ENCODE results near the gene ADCY2. TPM values are rescaled to one million over a fixed set of nuclear protein-coding genes. Genes with fewer than 3 reads are reported as not detected.
A peak's percentile ranks its signal among the peaks of the same experiment; 100 is the strongest.

The ADCY2 gene
- total and polyA plus RNA-seq, 4 donors, result 0.56 to 9.3 (median 6.7) TPM

- Histone ChIP-seq H3K27ac (ENCODE audit: low read depth in 1 of 2, low read length in 2 of 2) (no peak overlapping the region), H3K36me3 (ENCODE audit: control insufficient read depth in 1 of 2, insufficient read depth in 2 of 2, low read length in 1 of 2) (no peaks in the 10 kb centered on the region), H3K4me3 (ENCODE audit: low read length in 2 of 2) (no peak overlapping the region), H3K9me3 (ENCODE audit: control insufficient read depth, low read length) (no peaks in the 10 kb centered on the region), H3K4me1 (ENCODE audit: control insufficient read depth in 1 of 2, insufficient read depth in 2 of 2, low read length in 2 of 2) (peaks cover 0 to 3% of the 10 kb centered on the region in 2 donors), H3K27me3 (ENCODE audit: control insufficient read depth in 1 of 2, insufficient read depth in 2 of 2, low read length in 1 of 2) (no peaks in the 10 kb centered on the region)
- ATAC-seq (ENCODE audit: low FRiP score), result peak; percentile 30
- no peak for DNase-seq
- intact Hi-C loops (cut with DNase I), result no loop called here
- 83 to 89% methylated on average over 1 of the region's 1 CpG for WGBS, 2 donors
Observed at GRCh38 chr5:7852542-7852941, 456.6 kb downstream of the ADCY2 start.

- no peak for DNase-seq
- 91 to 96% methylated on average over 2 of the region's 2 CpGs for WGBS, 2 donors
Observed at GRCh38 chr5:7852988-7853387, 457.1 kb downstream of the ADCY2 start.

GRCh38 chr5:7855611-7856010 lies 459.7 kb downstream of the ADCY2 start:
- H3K27ac ChIP-seq (ENCODE audit: low read depth in 1 of 2, low read length in 2 of 2), result no peak overlapping the region
- no peaks in the 10 kb centered on the region for H3K9me3 ChIP-seq (ENCODE audit: control insufficient read depth, low read length)
- ATAC-seq (ENCODE audit: low FRiP score), result no peak
- H3K4me3 ChIP-seq (ENCODE audit: low read length in 2 of 2), result no peak overlapping the region
- intact Hi-C loops (cut with DNase I), result no loop called here
- H3K36me3 ChIP-seq (ENCODE audit: control insufficient read depth in 1 of 2, insufficient read depth in 2 of 2, low read length in 1 of 2), result peaks cover 4 to 5% of the 10 kb centered on the region in 2 donors
- peaks cover 0 to 3% of the 10 kb centered on the region in 2 donors for H3K4me1 ChIP-seq (ENCODE audit: control insufficient read depth in 1 of 2, insufficient read depth in 2 of 2, low read length in 2 of 2)
- WGBS, 2 donors, result 52 to 55% methylated on average over 3 of the region's 3 CpGs
- no peak for DNase-seq
- no peaks in the 10 kb centered on the region for H3K27me3 ChIP-seq (ENCODE audit: control insufficient read depth in 1 of 2, insufficient read depth in 2 of 2, low read length in 1 of 2)

More at GRCh38 chr5:7852988-7853387, 457.1 kb downstream of the ADCY2 start:
- no peak for ATAC-seq (ENCODE audit: low FRiP score)
- Histone ChIP-seq H3K36me3 (ENCODE audit: control insufficient read depth in 1 of 2, insufficient read depth in 2 of 2, low read length in 1 of 2) (no peaks in the 10 kb centered on the region), H3K4me1 (ENCODE audit: control insufficient read depth in 1 of 2, insufficient read depth in 2 of 2, low read length in 2 of 2) (peaks cover 0 to 3% of the 10 kb centered on the region in 2 donors), H3K27ac (ENCODE audit: low read depth in 1 of 2, low read length in 2 of 2) (no peak overlapping the region), H3K4me3 (ENCODE audit: low read length in 2 of 2) (no peak overlapping the region), H3K27me3 (ENCODE audit: control insufficient read depth in 1 of 2, insufficient read depth in 2 of 2, low read length in 1 of 2) (no peaks in the 10 kb centered on the region), H3K9me3 (ENCODE audit: control insufficient read depth, low read length) (no peaks in the 10 kb centered on the region)
- intact Hi-C loops (cut with DNase I), result no loop called here

GRCh38 chr5:7856855-7857254 lies 460.9 kb downstream of the ADCY2 start:
- no peaks in the 10 kb centered on the region for H3K27me3 ChIP-seq (ENCODE audit: control insufficient read depth in 1 of 2, insufficient read depth in 2 of 2, low read length in 1 of 2)
- H3K36me3 ChIP-seq (ENCODE audit: control insufficient read depth in 1 of 2, insufficient read depth in 2 of 2, low read length in 1 of 2), result peaks cover 5% of the 10 kb centered on the region in 2 donors
- DNase-seq (no peak), ATAC-seq (ENCODE audit: low FRiP score) (no peak)
- H3K9me3 ChIP-seq (ENCODE audit: control insufficient read depth, low read length), result no peaks in the 10 kb centered on the region
- no peak overlapping the region for H3K4me3 ChIP-seq (ENCODE audit: low read length in 2 of 2)
- WGBS, 2 donors, result 90 to 95% methylated on average over 2 of the region's 2 CpGs
- peaks cover 0 to 3% of the 10 kb centered on the region in 2 donors for H3K4me1 ChIP-seq (ENCODE audit: control insufficient read depth in 1 of 2, insufficient read depth in 2 of 2, low read length in 2 of 2)
- intact Hi-C loops (cut with DNase I), result no loop called here
- H3K27ac ChIP-seq (ENCODE audit: low read depth in 1 of 2, low read length in 2 of 2), result no peak overlapping the region

GRCh38 chr5:7857361-7857760 lies 461.4 kb downstream of the ADCY2 start:
- H3K4me1 ChIP-seq (ENCODE audit: control insufficient read depth in 1 of 2, insufficient read depth in 2 of 2, low read length in 2 of 2), result peaks cover 0 to under 1% of the 10 kb centered on the region in 2 donors
- no peaks in the 10 kb centered on the region for H3K9me3 ChIP-seq (ENCODE audit: control insufficient read depth, low read length)
- H3K4me3 ChIP-seq (ENCODE audit: low read length in 2 of 2), result no peak overlapping the region
- no peaks in the 10 kb centered on the region for H3K27me3 ChIP-seq (ENCODE audit: control insufficient read depth in 1 of 2, insufficient read depth in 2 of 2, low read length in 1 of 2)
- 78 to 81% methylated on average over 5 of the region's 5 CpGs for WGBS, 2 donors
- H3K36me3 ChIP-seq (ENCODE audit: control insufficient read depth in 1 of 2, insufficient read depth in 2 of 2, low read length in 1 of 2), result peaks cover 6 to 10% of the 10 kb centered on the region in 2 donors
- intact Hi-C loops (cut with DNase I), result no loop called here
- ATAC-seq (ENCODE audit: low FRiP score) (no peak), DNase-seq (no peak)
- no peak overlapping the region for H3K27ac ChIP-seq (ENCODE audit: low read depth in 1 of 2, low read length in 2 of 2)

- peaks cover 8 to 13% of the 10 kb centered on the region in 2 donors for H3K36me3 ChIP-seq (ENCODE audit: control insufficient read depth in 1 of 2, insufficient read depth in 2 of 2, low read length in 1 of 2)
- H3K27ac ChIP-seq (ENCODE audit: low read depth in 1 of 2, low read length in 2 of 2), result no peak overlapping the region
- DNase-seq, result no peak
- no peaks in the 10 kb centered on the region for H3K4me1 ChIP-seq (ENCODE audit: control insufficient read depth in 1 of 2, insufficient read depth in 2 of 2, low read length in 2 of 2)
- no peaks in the 10 kb centered on the region for H3K27me3 ChIP-seq (ENCODE audit: control insufficient read depth in 1 of 2, insufficient read depth in 2 of 2, low read length in 1 of 2)
- H3K4me3 ChIP-seq (ENCODE audit: low read length in 2 of 2), result no peak overlapping the region
- 77% methylated on average over 9 of the region's 9 CpGs for WGBS, 2 donors
- H3K9me3 ChIP-seq (ENCODE audit: control insufficient read depth, low read length), result no peaks in the 10 kb centered on the region
- intact Hi-C loops (cut with DNase I), result no loop called here
- ATAC-seq (ENCODE audit: low FRiP score), result no peak
Observed at GRCh38 chr5:7857926-7858632, 462.1 kb downstream of the ADCY2 start.

DNA sequence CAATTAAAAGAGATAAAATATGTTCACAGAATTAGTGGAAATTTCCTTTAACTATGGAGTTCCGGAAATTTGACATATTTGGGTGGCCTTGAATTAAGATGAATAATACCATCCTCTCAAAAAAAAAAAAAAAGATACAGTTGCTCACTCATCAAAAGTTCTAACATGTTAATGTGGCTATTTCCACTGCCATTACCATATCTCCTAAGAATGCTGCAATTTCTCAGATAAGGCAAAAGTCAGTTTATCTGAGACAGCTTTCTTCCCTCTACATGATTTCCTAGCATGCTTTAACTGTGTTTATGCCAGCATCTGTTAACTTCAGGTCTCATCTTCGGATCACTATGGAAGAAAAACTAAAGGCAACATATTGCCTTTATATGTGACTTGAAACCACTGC lies 470.3 kb downstream of the ADCY2 start:
- Histone ChIP-seq H3K36me3 (ENCODE audit: control insufficient read depth in 1 of 2, insufficient read depth in 2 of 2, low read length in 1 of 2) (peaks cover 4 to 8% of the 10 kb centered on the region in 2 donors), H3K4me1 (ENCODE audit: control insufficient read depth in 1 of 2, insufficient read depth in 2 of 2, low read length in 2 of 2) (no peaks in the 10 kb centered on the region), H3K27me3 (ENCODE audit: control insufficient read depth in 1 of 2, insufficient read depth in 2 of 2, low read length in 1 of 2) (no peaks in the 10 kb centered on the region), H3K27ac (ENCODE audit: low read depth in 1 of 2, low read length in 2 of 2) (no peak overlapping the region), H3K4me3 (ENCODE audit: low read length in 2 of 2) (no peak overlapping the region), H3K9me3 (ENCODE audit: control insufficient read depth, low read length) (no peaks in the 10 kb centered on the region)
- DNase-seq, result no peak
- intact Hi-C loops (cut with DNase I), result no loop called here
- ATAC-seq (ENCODE audit: low FRiP score), result no peak
- 92% methylated on average over 2 of the region's 2 CpGs for WGBS, 2 donors

GRCh38 chr5:7867260-7867659 lies 471.3 kb downstream of the ADCY2 start:
- Histone ChIP-seq H3K27ac (ENCODE audit: low read depth in 1 of 2, low read length in 2 of 2) (no peak overlapping the region), H3K9me3 (ENCODE audit: control insufficient read depth, low read length) (no peaks in the 10 kb centered on the region), H3K4me3 (ENCODE audit: low read length in 2 of 2) (no peak overlapping the region), H3K36me3 (ENCODE audit: control insufficient read depth in 1 of 2, insufficient read depth in 2 of 2, low read length in 1 of 2) (peaks cover 2 to 4% of the 10 kb centered on the region in 2 donors), H3K27me3 (ENCODE audit: control insufficient read depth in 1 of 2, insufficient read depth in 2 of 2, low read length in 1 of 2) (no peaks in the 10 kb centered on the region), H3K4me1 (ENCODE audit: control insufficient read depth in 1 of 2, insufficient read depth in 2 of 2, low read length in 2 of 2) (no peaks in the 10 kb centered on the region)
- ATAC-seq (ENCODE audit: low FRiP score) (no peak), DNase-seq (no peak)
- 67 to 72% methylated on average over 3 of the region's 3 CpGs for WGBS, 2 donors
- intact Hi-C loops (cut with DNase I), result no loop called here

DNA sequence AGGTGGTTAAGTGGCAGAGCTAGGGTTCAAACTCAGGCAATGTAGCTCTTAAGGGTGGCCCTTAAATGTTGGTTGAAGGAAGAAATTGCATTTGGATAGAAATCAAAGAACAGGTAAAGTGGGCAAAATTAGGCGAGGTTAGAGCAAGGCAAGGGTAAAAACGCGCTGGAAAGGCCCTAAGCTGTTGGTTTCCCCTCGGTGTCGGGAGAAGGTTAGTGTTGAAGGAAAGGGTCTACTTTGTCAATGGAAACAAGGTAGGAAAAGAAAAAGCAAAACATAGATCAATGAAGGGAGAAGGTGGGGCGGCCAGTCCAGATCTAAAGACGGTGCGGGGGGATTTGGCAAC lies 472.5 kb downstream of the ADCY2 start:
- DNase-seq (no peak), ATAC-seq (ENCODE audit: low FRiP score) (no peak)
- intact Hi-C loops (cut with DNase I), result no loop called here
- WGBS, 2 donors, result 0% methylated on average over 8 of the region's 8 CpGs
- H3K27me3 ChIP-seq (ENCODE audit: control insufficient read depth in 1 of 2, insufficient read depth in 2 of 2, low read length in 1 of 2), result no peaks in the 10 kb centered on the region
- H3K27ac ChIP-seq (ENCODE audit: low read depth in 1 of 2, low read length in 2 of 2), result peak overlapping the region in 1 of 2 donors; percentile 0
- no peaks in the 10 kb centered on the region for H3K4me1 ChIP-seq (ENCODE audit: control insufficient read depth in 1 of 2, insufficient read depth in 2 of 2, low read length in 2 of 2)
- H3K36me3 ChIP-seq (ENCODE audit: control insufficient read depth in 1 of 2, insufficient read depth in 2 of 2, low read length in 1 of 2), result no peaks in the 10 kb centered on the region
- no peaks in the 10 kb centered on the region for H3K9me3 ChIP-seq (ENCODE audit: control insufficient read depth, low read length)
- peak overlapping the region; percentile 57 to 64 for H3K4me3 ChIP-seq (ENCODE audit: low read length in 2 of 2)

Measured in aorta (tissue), 5 donors.